Aorta (tissue), 5 donors: ENCODE results near the gene DLG3. TPM values are rescaled to one million over a fixed set of nuclear protein-coding genes. Genes with fewer than 3 reads are reported as not detected.

Experiments
- ATAC-seq: fragments of 200-7000 bp; cut with Tn5 transposase; one replicate; pipeline ENCODE4 v1.9.1; 2022; ENCODE audit warnings: moderate library complexity; ENCODE audit not compliant: low FRiP score
- DNase-seq, 2 donors: peaks; one replicate each; pipeline ENCODE4 v3.0.0-alpha.2; 2020
- H3K27ac ChIP-seq, 2 donors: one replicate each; pipeline ENCODE4 v1.5.1; 2013; ENCODE audit warnings: low read length in 2 of 2, mild to moderate bottlenecking in 2 of 2, moderate library complexity in 2 of 2, control low read depth in 1 of 2, inconsistent platforms in 1 of 2, low read depth in 1 of 2
- H3K27me3 ChIP-seq, 2 donors: one replicate each; pipeline ENCODE4 v1.6.1; 2013; ENCODE audit warnings: control low read depth in 1 of 2, low read length in 1 of 2, mild to moderate bottlenecking in 1 of 2, moderate library complexity in 1 of 2; ENCODE audit not compliant: insufficient read depth in 2 of 2, control insufficient read depth in 1 of 2
- H3K36me3 ChIP-seq, 2 donors: one replicate each; pipeline ENCODE4 v1.6.1; 2013; ENCODE audit warnings: control low read depth in 1 of 2, low read length in 1 of 2, mild to moderate bottlenecking in 1 of 2; ENCODE audit not compliant: insufficient read depth in 2 of 2, control insufficient read depth in 1 of 2
- H3K4me1 ChIP-seq, 2 donors: one replicate each; pipeline ENCODE4 v1.6.1; 2013; ENCODE audit warnings: low read length in 2 of 2, control low read depth in 1 of 2, mild to moderate bottlenecking in 1 of 2, moderate library complexity in 1 of 2; ENCODE audit not compliant: insufficient read depth in 2 of 2, control insufficient read depth in 1 of 2
- H3K4me3 ChIP-seq, 2 donors: one replicate each; pipeline ENCODE4 v1.5.1; 2013; ENCODE audit warnings: low read length in 2 of 2, control low read depth in 1 of 2, mild to moderate bottlenecking in 1 of 2
- H3K9me3 ChIP-seq: one replicate; pipeline ENCODE4 v1.6.1; 2013; ENCODE audit warnings: mild to moderate bottlenecking, low read length; ENCODE audit not compliant: control insufficient read depth
- WGBS, 2 donors: extraction: QIAGEN DNeasy Blood & Tissue Kit; methylation state at CpG; one replicate each; pipeline ENCODE4 v1.1.7; 2013; 5-methylcytosine and 5-hydroxymethylcytosine counted together
- intact Hi-C, 2 donors: fragments of 100-400 bp; cut with DNase I; formaldehyde crosslinking; loops; one replicate each; pipeline versions ENCODE4 v1.14.2 to v1.15.0; 2022
- polyA plus RNA-seq, 2 donors: library from polyadenylated mRNA; stranded (reverse); fragments of 200-250 nt; gene quantifications; one replicate each; pipeline ENCODE4 v1.2.3, GENCODE V29; 2013
- total RNA-seq, 2 donors: library from RNA; stranded (reverse); fragmentation: NEBNext Ultra II Directional; extraction: Animal tissue kit (Norgen Biotek cat#: 25700); gene quantifications; one replicate each; pipeline ENCODE4 v1.2.1, GENCODE V29; 2021
- donor health status: healthy with polysubstance abuse.
- donor health status: Bipolar disorder and iron deficiency.
- donor health status: DM: no; HTN: no; CAD: no.
- donor health status: DM: no; HTN: no; CAD: no.
- donor health status: DM: yes; HTN: yes; CAD: no.

DLG3 gene
- total and polyA plus RNA-seq, 4 donors: 16.1 to 22.8 (median 19.8) TPM

GRCh38 chrX:70445951-70446350, 1.3 kb downstream of the DLG3 start:
- intact Hi-C loops: no loop called here
- Histone ChIP-seq H3K4me3 (no peak overlapping the region), H3K4me1 (no peaks in the 10 kb centered on the region), H3K27me3 (no peaks in the 10 kb centered on the region), H3K36me3 (no peaks in the 10 kb centered on the region), H3K9me3 (no peaks in the 10 kb centered on the region), H3K27ac (no peak overlapping the region)
- ATAC-seq (no peak), DNase-seq (no peak)
- 77 to 81% methylated on average over 9 of the region's 9 CpGs for WGBS, 2 donors

- WGBS, 2 donors: 72 to 85% methylated on average over 16 of the region's 16 CpGs
- intact Hi-C loops: no loop called here
These were observed 2.0 kb downstream of the DLG3 start for GRCh38 chrX:70446380-70447350.

DNA sequence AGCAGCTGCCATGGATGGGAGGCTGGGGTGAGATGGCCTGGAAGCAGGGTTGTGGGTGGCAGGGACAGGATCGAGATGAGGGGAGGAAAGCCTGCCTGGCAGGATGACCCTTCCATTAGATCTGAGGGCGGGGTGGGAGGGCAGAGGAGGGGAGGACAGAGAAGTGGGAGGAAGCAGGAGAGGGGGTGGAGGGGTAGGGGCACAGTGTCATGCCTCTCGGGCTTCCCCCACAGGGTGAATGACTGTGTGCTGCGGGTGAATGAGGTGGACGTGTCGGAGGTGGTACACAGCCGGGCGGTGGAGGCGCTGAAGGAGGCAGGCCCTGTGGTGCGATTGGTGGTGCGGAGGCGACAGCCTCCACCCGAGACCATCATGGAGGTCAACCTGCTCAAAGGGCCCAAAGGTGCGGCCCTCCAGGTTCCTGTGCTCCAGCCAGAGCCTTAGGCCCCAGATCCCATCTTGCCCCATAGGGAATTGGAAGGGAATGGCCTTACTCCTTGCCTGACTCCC, 4.9 kb downstream of the DLG3 start:
- no peaks in the 10 kb centered on the region for H3K36me3 ChIP-seq

More at GRCh38 chrX:70446380-70447350, 2.0 kb downstream of the DLG3 start:
- Histone ChIP-seq H3K27ac (no peak overlapping the region), H3K36me3 (no peaks in the 10 kb centered on the region), H3K4me1 (no peaks in the 10 kb centered on the region), H3K27me3 (no peaks in the 10 kb centered on the region), H3K4me3 (no peak overlapping the region), H3K9me3 (no peaks in the 10 kb centered on the region)
- ATAC-seq: no peak
- no peak for DNase-seq

DNA sequence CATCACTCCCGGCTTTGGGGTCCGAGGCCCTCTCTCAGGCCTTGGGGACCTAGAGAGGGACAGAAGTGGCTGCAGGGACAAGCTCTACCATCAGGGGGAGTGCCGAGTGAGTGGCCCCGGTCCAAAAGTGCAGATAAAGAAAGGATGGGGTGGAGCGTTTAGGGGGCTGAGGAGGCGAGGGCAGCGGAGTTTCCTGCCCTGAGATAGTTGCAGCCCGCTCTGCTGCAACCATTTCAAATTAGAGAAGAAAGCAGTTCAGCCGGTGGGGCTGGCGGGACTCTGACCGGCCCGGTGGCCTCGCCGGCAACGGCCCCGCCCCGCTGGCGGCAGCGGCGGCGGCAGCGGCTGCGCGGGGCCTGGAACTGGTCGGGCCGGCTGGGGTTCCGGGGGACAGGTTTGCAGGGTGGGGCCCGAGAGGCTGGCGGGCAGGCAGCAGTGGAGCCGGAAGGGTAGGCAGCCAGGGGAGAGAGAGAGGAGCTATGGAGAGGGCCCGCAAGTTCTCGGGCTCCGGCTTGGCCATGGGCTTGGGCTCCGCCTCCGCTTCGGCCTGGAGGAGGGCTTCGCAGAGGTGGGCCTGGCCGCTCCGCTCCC, 7.6 kb downstream of the DLG3 start:
- intact Hi-C loops: loop anchor here in 1 of 2 donors (5.0 kb wide), 1 partner anchor 100 kb away; no protein-coding TSS in a partner anchor
- Histone ChIP-seq H3K27me3 (no peaks in the 10 kb centered on the region), H3K27ac (no peak overlapping the region), H3K36me3 (no peaks in the 10 kb centered on the region), H3K4me1 (no peaks in the 10 kb centered on the region), H3K4me3 (peak overlapping the region; percentile 21 to 41), H3K9me3 (no peaks in the 10 kb centered on the region)
- 1 to 17% methylated on average over 35 to 39 of the region's 39 CpGs for WGBS, 2 donors
- ATAC-seq (peak; percentile 64), DNase-seq (peak; percentile 64 to 87)

More for the DNA sequence above, 4.9 kb downstream of the DLG3 start:
- intact Hi-C loops: no loop called here
- DNase-seq (no peak), ATAC-seq (no peak)
- 90 to 98% methylated on average over 14 of the region's 14 CpGs for WGBS, 2 donors
- Histone ChIP-seq H3K9me3 (no peaks in the 10 kb centered on the region), H3K4me3 (no peak overlapping the region), H3K27ac (no peak overlapping the region), H3K4me1 (no peaks in the 10 kb centered on the region), H3K27me3 (no peaks in the 10 kb centered on the region)

GRCh38 chrX:70453024-70453618, 8.5 kb downstream of the DLG3 start:
- ATAC-seq (no peak), DNase-seq (no peak)
- Histone ChIP-seq H3K27me3 (no peaks in the 10 kb centered on the region), H3K4me1 (no peaks in the 10 kb centered on the region), H3K4me3 (peak overlapping the region in 1 of 2 donors; percentile 41), H3K36me3 (no peaks in the 10 kb centered on the region), H3K9me3 (no peaks in the 10 kb centered on the region), H3K27ac (peak overlapping the region in 1 of 2 donors; percentile 18)
- intact Hi-C loops: loop anchor here in 1 of 2 donors (5.0 kb wide), 1 partner anchor 99 kb away; no protein-coding TSS in a partner anchor
- WGBS, 2 donors: 50 to 54% methylated on average over 5 of the region's 5 CpGs

- Histone ChIP-seq H3K27me3 (no peaks in the 10 kb centered on the region), H3K36me3 (no peaks in the 10 kb centered on the region), H3K9me3 (no peaks in the 10 kb centered on the region), H3K27ac (peak overlapping the region in 1 of 2 donors; percentile 81), H3K4me1 (no peaks in the 10 kb centered on the region), H3K4me3 (peak overlapping the region; percentile 14 to 67)
- peak; percentile 85 for ATAC-seq
- WGBS, 2 donors: 1 to 21% methylated on average over 28 to 46 of the region's 48 CpGs
- intact Hi-C loops: loop anchor here (2.0 to 5.0 kb wide), 2 partner anchors 98 kb away; no protein-coding TSS in a partner anchor
- DNase-seq: peak; percentile 69 to 89
These were observed 10.1 kb downstream of the DLG3 start for GRCh38 chrX:70454441-70455365.

DNA sequence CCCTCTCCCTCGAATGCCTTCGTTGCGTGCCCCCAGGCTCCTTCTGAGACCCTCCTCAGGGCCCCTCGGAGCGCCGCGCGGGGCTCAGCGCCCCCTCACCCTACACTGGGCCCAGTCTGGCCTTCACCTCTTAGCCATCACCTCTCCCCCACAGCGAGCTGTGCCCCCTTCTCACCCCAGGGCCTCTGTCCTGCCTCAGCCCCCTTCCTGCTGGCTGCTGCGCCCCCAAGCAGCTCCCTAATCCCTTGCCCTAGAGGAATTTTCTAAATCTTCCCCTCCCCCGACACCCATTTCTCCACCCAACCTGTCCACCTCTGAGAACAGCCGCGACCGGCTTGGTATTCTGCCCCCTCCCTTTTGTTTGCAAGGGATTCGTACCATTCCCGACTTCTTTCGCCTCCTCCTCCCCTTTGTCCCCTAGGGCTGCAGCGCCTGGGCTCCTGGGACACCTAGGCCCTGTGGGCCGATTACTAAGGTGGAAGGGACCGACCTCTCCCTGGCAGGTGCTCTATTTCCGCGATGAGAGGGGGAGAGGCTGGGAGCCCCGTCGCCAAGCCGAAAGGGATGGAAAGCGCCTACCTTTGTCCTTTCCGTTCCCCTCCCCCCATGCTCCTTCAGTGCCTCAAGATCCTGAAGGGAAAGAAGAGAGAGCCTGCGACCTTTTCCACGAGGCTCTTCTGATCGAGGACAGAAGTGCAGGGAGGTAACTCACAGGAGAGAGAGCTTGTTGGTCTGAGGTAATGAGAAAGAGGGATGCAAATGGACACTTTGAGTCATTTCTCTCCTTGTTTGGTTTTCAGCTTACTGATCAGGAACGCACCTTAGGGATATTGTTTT, 10.9 kb downstream of the DLG3 start:
- WGBS, 2 donors: 16 to 30% methylated on average over 32 of the region's 32 CpGs
- no peak for ATAC-seq

More for the DNA sequence above, 10.9 kb downstream of the DLG3 start:
- Histone ChIP-seq H3K36me3 (no peaks in the 10 kb centered on the region), H3K27me3 (no peaks in the 10 kb centered on the region), H3K4me3 (peak overlapping the region; percentile 14 to 67), H3K9me3 (no peaks in the 10 kb centered on the region), H3K27ac (peak overlapping the region in 1 of 2 donors; percentile 81), H3K4me1 (no peaks in the 10 kb centered on the region)
- intact Hi-C loops: loop anchor here in 1 of 2 donors (2.0 kb wide), 1 partner anchor 97 kb away; no protein-coding TSS in a partner anchor
- DNase-seq: no peak
